GM12878 (cell line): ENCODE data around the gene CNTLN. TPM values are rescaled to one million over a fixed set of nuclear protein-coding genes. Genes with fewer than 3 reads are reported as not detected.

Experiments
- ATAC-seq: fragments of 200-7000 bp; cut with Tn5 transposase; 3 replicates; pipeline ENCODE4 v1.9.1; 2020; ENCODE audit warnings: mild to moderate bottlenecking, moderate library complexity
- BruUV-seq: library from RNA; stranded (reverse); fragments of 400-500 nt; replicated peaks from 2 replicates; lab custom pipeline; 2021; lab: Mats Ljungman, UMichigan
- CTCF ChIA-PET: fragments of 300-600 bp; sonication (Branson Sonifier 250); formaldehyde crosslinking; extraction: SDS; loops from one replicate; lab custom pipeline; 2021; ENCODE audit warnings: inconsistent platforms; lab: Yijun Ruan, JAX
- POLR2A ChIA-PET: fragments of 350-600 bp; formaldehyde crosslinking; extraction: SDS; loops from one replicate; lab custom pipeline; 2021; ENCODE audit warnings: inconsistent platforms; lab: Charles Lee
- RAD21 ChIA-PET: fragments of 300-600 bp; sonication (Branson Sonifier 250); formaldehyde crosslinking; loops from one replicate; lab custom pipeline; 2023; ENCODE audit warnings: antibody characterized with exemption; ENCODE audit not compliant: unreplicated experiment; lab: Charles Lee
- SMC1A ChIA-PET: fragments of 300-600 bp; sonication (Branson Sonifier 250); formaldehyde crosslinking; loops from one replicate; lab custom pipeline; 2023; ENCODE audit not compliant: unreplicated experiment, uncharacterized antibody; lab: Charles Lee
- DNase-seq: peaks from one replicate; pipeline ENCODE4 v3.0.0-alpha.2; 2011; ENCODE audit warnings: low read depth, low spot score
- FAIRE-seq: peaks from 3 replicates; lab custom pipeline; 2011; peaks lifted over from hg19 to GRCh38; lab: Jason Lieb, UNC
- H2AFZ ChIP-seq: 2 replicates; pipeline ENCODE4 v1.6.0; 2011; ENCODE audit warnings: low read depth, low read length, control low read depth; ENCODE audit not compliant: control insufficient read depth
- H3K27ac ChIP-seq: 2 replicates; pipeline ENCODE4 v1.5.1; 2011; ENCODE audit warnings: control low read depth; ENCODE audit not compliant: control insufficient read depth, insufficient read depth
- H3K27me3 ChIP-seq, 2 experiments: replicated peaks in 1 of 2; 2 replicates each; pipeline versions ENCODE4 v1.6.0 to v1.6.1; 2011; ENCODE audit warnings: low read length in 1 of 2; ENCODE audit not compliant: control insufficient read depth in 2 of 2, insufficient read depth in 2 of 2
- H3K36me3 ChIP-seq, 2 experiments: 2 replicates each; pipeline ENCODE4 v1.5.1; 2011; ENCODE audit warnings: low read length in 1 of 2; ENCODE audit not compliant: control insufficient read depth in 2 of 2, insufficient read depth in 2 of 2
- H3K4me1 ChIP-seq: 2 replicates; pipeline ENCODE4 v1.6.1; 2011; ENCODE audit warnings: mild to moderate bottlenecking, low read length, moderate library complexity, mixed read lengths; ENCODE audit not compliant: control insufficient read depth, insufficient read depth
- H3K4me2 ChIP-seq: 2 replicates; pipeline ENCODE4 v1.6.0; 2011; ENCODE audit warnings: control low read depth; ENCODE audit not compliant: control insufficient read depth, insufficient read depth
- H3K4me3 ChIP-seq: fragments of 200-600 bp; sonication (generic); 2 replicates; pipeline ENCODE4 v1.5.1; 2016
- H3K79me2 ChIP-seq: 2 replicates; pipeline ENCODE4 v1.6.0; 2011; ENCODE audit warnings: low read length; ENCODE audit not compliant: control insufficient read depth, insufficient read depth
- H3K9ac ChIP-seq: 2 replicates; pipeline ENCODE4 v1.8.0; 2011; ENCODE audit warnings: low read length, control low read depth, mixed read lengths; ENCODE audit not compliant: control insufficient read depth, insufficient read depth
- H3K9me3 ChIP-seq: replicated peaks from 3 replicates; pipeline ENCODE4 v1.5.1; 2011; ENCODE audit warnings: mild to moderate bottlenecking, low read length; ENCODE audit not compliant: control insufficient read depth, insufficient read depth
- H4K20me1 ChIP-seq: 2 replicates; pipeline ENCODE4 v1.6.0; 2011; ENCODE audit not compliant: control insufficient read depth, insufficient read depth
- BRCA1 ChIP-seq: IDR thresholded peaks from 2 replicates; pipeline ENCODE4 v1.6.1; 2011; ENCODE audit warnings: low read depth, low read length, improper control_type of control experiment
- CHD2 ChIP-seq: IDR thresholded peaks from 2 replicates; pipeline ENCODE4 v1.6.1; 2011; ENCODE audit warnings: low read depth, low read length, improper control_type of control experiment, borderline replicate concordance
- HDAC2 ChIP-seq: fragments of 200-600 bp; sonication (generic); IDR thresholded peaks from 2 replicates; pipeline ENCODE4 v1.6.1; 2017
- HDGF ChIP-seq: fragments of 450-650 bp; IDR thresholded peaks from 2 replicates; pipeline ENCODE4 v1.6.1; 2016; ENCODE audit warnings: antibody characterized with exemption
- NFYB ChIP-seq: IDR thresholded peaks from 2 replicates; pipeline ENCODE4 v1.6.1; 2011; ENCODE audit warnings: low read depth, mild to moderate bottlenecking, low read length, improper control_type of control experiment, moderate library complexity; ENCODE audit not compliant: insufficient read depth
- POLR2AphosphoS2 ChIP-seq: IDR thresholded peaks from 2 replicates; pipeline ENCODE4 v1.6.1; 2011; ENCODE audit warnings: low read depth, mild to moderate bottlenecking, low read length, improper control_type of control experiment, moderate library complexity
- POLR2AphosphoS5 ChIP-seq: IDR thresholded peaks from 2 replicates; pipeline ENCODE4 v1.6.1; 2011; ENCODE audit warnings: mild to moderate bottlenecking, low read length, inconsistent platforms
- RELA ChIP-seq: fragments of 450-650 bp; IDR thresholded peaks from 2 replicates; pipeline ENCODE4 v1.8.0; 2014; ENCODE audit warnings: borderline replicate concordance; ENCODE audit not compliant: partially characterized antibody
- SP1 ChIP-seq: IDR thresholded peaks from one replicate; pipeline ENCODE4 v1.6.1; 2011; ENCODE audit warnings: low read depth, low read length
- SRF ChIP-seq, 2 experiments: IDR thresholded peaks; 2 replicates each; pipeline ENCODE4 v1.6.1; 2011; ENCODE audit warnings: low read depth in 2 of 2, low read length in 2 of 2, mild to moderate bottlenecking in 1 of 2, moderate library complexity in 1 of 2
- ZNF274 ChIP-seq: IDR thresholded peaks from one replicate; pipeline ENCODE4 v1.8.0; 2011; ENCODE audit not compliant: insufficient read length, insufficient read depth
- WGBS: methylation state at CpG from one replicate; pipeline ENCODE4 v1.1.6; 2016; ENCODE audit warnings: low lambda C conversion rate; ENCODE audit not compliant: insufficient replicate concordance, insufficient coverage; ENCODE audit errors: missing lambda C conversion rate; 5-methylcytosine and 5-hydroxymethylcytosine counted together
- in situ Hi-C: fragments of 300-500 bp; cut with MboI; formaldehyde crosslinking; loops from 9 replicates; pipeline ENCODE4 v1.14.3; 2018; ENCODE audit warnings: mixed read lengths
- intact Hi-C: fragments of 100-400 bp; cut with micrococcal nuclease; formaldehyde crosslinking; loops from one replicate; pipeline ENCODE4 v1.14.2; 2022; ENCODE audit not compliant: unreplicated experiment
- polyA plus RNA-seq, 11 experiments: library from polyadenylated mRNA; depleted of rRNA in 4 of 11; unstranded in 6 of 11; stranded (reverse) in 5 of 11; fragments of >200 nt; fragmentation: Nextera tagmentation in 4 of 11; fragmentation: Illumina TruSeq in 1 of 11; extraction: Ambion mirVana in 4 of 11; extraction: Trizol in 1 of 11; gene quantifications; 1 replicate in 1 of 11; 2 replicates in 10 of 11; pipeline versions ENCODE4 v1.2.1 to v1.2.3, GENCODE V29; 2011 to 2016; ENCODE audit warnings: inconsistent platforms in 2 of 11, missing spikeins in 2 of 11, low read depth in 1 of 11
- total RNA-seq, 4 experiments: library from RNA; depleted of rRNA in 3 of 4; stranded (reverse); fragments of >200 nt in 3 of 4; fragmentation: Illumina TruSeq in 1 of 4; extraction: Trizol in 1 of 4; gene quantifications; 2 replicates each; pipeline versions ENCODE4 v1.2.1 to v1.2.3, GENCODE V29; 2013 to 2021
- TF ChIP-seq, protein P1 (sequence below): fragments of 450-650 bp; IDR thresholded peaks from 2 replicates; pipeline ENCODE4 v1.6.1; 2016; ENCODE audit warnings: mild to moderate bottlenecking
- TF ChIP-seq, protein P2 (sequence below): fragments of 450-650 bp; IDR thresholded peaks from 2 replicates; pipeline ENCODE4 v1.6.1; 2017; ENCODE audit warnings: borderline replicate concordance

Gene CNTLN
- total and polyA plus RNA-seq, 10 of the 15 experiments (the other 5 are each of a cell fraction or from before 2014, with no cell fraction given) = 0.01 to 7.0 (median 0.03) TPM; not detected in 4

DNA sequence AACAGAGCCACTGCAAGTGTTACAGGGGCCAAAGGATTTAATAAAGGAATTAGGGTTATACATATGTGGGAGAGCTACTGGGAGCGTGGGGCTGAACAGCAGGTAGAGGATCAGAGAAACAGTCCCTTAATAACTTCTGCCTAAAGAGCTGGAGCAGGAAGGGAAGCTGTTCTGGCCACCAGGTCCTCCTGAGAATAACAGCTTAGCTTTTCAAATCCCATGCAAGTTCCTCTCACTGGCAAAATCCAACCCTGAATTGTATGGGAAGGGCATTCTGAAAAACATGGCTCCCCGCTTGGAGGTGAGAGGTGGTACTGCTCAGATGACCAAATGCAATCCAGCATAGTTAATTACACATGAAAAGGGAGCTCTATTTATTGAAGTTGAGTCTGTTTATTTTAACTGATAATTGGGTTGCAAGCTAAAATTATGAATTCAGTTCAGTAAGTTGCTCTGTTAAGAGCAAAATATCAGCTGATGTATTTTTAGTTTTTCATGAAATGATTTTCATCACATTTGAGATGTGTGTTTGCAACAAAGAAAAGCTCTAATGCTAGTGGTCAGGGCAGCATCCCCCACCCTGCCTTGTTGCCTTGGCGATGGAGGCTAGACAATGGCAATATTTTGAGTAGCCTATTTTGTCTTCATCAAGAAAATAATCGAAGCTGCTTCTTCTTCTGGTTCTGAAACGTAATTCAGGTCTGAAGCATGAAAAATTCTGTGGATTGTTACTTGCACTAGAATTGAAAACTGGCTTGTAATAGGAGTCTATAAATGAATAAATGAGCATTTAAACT lies 385.6 kb downstream of the CNTLN start:
- 0% methylated on average over 5 of the region's 5 CpGs for WGBS
- CTCF ChIA-PET = interaction anchor here (0.5 to 3.5 kb wide), 3 partner anchors 12 to 1065 kb away, joined by 3 to 12 read pairs (median 3); no protein-coding TSS in a partner anchor
- H3K4me3 ChIP-seq = no peak overlapping the region
- no peaks in the 10 kb centered on the region for H3K79me2 ChIP-seq
- no peak overlapping the region for H3K27ac ChIP-seq
- H3K9me3 ChIP-seq = no peaks in the 10 kb centered on the region
- in situ Hi-C loops = no loop called here
- TF ChIP-seq, protein P1, sequence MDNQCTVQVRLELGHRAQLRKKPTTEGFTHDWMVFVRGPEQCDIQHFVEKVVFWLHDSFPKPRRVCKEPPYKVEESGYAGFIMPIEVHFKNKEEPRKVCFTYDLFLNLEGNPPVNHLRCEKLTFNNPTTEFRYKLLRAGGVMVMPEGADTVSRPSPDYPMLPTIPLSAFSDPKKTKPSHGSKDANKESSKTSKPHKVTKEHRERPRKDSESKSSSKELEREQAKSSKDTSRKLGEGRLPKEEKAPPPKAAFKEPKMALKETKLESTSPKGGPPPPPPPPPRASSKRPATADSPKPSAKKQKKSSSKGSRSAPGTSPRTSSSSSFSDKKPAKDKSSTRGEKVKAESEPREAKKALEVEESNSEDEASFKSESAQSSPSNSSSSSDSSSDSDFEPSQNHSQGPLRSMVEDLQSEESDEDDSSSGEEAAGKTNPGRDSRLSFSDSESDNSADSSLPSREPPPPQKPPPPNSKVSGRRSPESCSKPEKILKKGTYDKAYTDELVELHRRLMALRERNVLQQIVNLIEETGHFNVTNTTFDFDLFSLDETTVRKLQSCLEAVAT = no peak
- TF ChIP-seq POLR2AphosphoS2 = no peak
- TF ChIP-seq, protein P2, sequence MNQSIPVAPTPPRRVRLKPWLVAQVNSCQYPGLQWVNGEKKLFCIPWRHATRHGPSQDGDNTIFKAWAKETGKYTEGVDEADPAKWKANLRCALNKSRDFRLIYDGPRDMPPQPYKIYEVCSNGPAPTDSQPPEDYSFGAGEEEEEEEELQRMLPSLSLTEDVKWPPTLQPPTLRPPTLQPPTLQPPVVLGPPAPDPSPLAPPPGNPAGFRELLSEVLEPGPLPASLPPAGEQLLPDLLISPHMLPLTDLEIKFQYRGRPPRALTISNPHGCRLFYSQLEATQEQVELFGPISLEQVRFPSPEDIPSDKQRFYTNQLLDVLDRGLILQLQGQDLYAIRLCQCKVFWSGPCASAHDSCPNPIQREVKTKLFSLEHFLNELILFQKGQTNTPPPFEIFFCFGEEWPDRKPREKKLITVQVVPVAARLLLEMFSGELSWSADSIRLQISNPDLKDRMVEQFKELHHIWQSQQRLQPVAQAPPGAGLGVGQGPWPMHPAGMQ = no peak
- TF ChIP-seq HDAC2 = no peak
- TF ChIP-seq CHD2 = no peak
- no peak for TF ChIP-seq HDGF
- no peak for TF ChIP-seq SRF (IDR thresholded peaks at IDR 0.05; ENCODE audit: low read depth in 2 of 2, low read length in 2 of 2)
- TF ChIP-seq NFYB = no peak
- TF ChIP-seq ZNF274 = no peak
- no peak for TF ChIP-seq POLR2AphosphoS5
- no peak for TF ChIP-seq RELA
- no peak for TF ChIP-seq SP1
- TF ChIP-seq BRCA1 = no peak
- POLR2A ChIA-PET = no interaction called here
- no peak overlapping the region for H3K4me2 ChIP-seq
- no peak overlapping the region for H2AFZ ChIP-seq
- no peak overlapping the region for H3K9ac ChIP-seq
- no peak for ATAC-seq
- no peak for FAIRE-seq
- RAD21 ChIA-PET = interaction anchor here (1.2 kb wide), 1 partner anchor 13 kb away, joined by 3 read pairs; no protein-coding TSS in a partner anchor
- BruUV-seq = no TSS peak
- DNase-seq = no peak
- SMC1A ChIA-PET = no interaction called here
- H3K36me3 ChIP-seq = no peaks in the 10 kb centered on the region
- H3K4me1 ChIP-seq = no peaks in the 10 kb centered on the region
- H4K20me1 ChIP-seq = no peaks in the 10 kb centered on the region
- no peaks in the 10 kb centered on the region for H3K27me3 ChIP-seq
- intact Hi-C loops = loop anchor here (10.0 kb wide), 1 partner anchor 534 kb away; no protein-coding TSS in a partner anchor
